ENCODE data around the gene ROBO2.

DNA sequence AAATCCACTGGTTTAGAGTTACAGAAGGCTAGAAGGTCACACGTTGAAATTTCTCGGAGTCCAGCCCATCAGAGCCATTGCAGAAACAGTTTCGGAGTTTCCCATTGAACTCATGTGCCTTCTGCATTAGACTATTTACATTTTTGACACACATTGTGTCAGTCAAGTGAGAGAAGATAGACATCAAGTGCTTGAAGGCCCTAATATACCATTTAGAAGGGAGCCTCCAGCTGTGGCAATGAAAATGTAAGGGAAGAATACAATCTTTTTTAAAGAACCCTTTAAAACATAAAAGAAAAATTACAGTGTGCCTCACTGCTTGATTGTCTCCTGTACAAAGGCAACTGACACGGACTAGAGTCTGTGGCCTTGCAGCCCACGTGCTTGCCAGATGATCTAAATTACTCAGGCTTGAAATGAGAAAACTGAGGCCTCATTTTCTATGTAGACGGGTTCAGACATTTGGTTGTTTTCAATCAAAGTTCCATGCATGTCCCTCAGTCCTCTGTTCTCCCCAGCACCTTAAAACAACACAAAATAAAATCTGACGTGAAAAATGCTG lies 650.5 kb downstream of the ROBO2 start:
- TF ChIP-seq, protein P1, sequence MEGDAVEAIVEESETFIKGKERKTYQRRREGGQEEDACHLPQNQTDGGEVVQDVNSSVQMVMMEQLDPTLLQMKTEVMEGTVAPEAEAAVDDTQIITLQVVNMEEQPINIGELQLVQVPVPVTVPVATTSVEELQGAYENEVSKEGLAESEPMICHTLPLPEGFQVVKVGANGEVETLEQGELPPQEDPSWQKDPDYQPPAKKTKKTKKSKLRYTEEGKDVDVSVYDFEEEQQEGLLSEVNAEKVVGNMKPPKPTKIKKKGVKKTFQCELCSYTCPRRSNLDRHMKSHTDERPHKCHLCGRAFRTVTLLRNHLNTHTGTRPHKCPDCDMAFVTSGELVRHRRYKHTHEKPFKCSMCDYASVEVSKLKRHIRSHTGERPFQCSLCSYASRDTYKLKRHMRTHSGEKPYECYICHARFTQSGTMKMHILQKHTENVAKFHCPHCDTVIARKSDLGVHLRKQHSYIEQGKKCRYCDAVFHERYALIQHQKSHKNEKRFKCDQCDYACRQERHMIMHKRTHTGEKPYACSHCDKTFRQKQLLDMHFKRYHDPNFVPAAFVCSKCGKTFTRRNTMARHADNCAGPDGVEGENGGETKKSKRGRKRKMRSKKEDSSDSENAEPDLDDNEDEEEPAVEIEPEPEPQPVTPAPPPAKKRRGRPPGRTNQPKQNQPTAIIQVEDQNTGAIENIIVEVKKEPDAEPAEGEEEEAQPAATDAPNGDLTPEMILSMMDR (IDR thresholded peaks at IDR 0.05; ENCODE audit: low read length), result no peak
- no peak for TF ChIP-seq EZH2 (IDR thresholded peaks at IDR 0.05; ENCODE audit: borderline replicate concordance, low read length)
